PC-3 (cell line): ENCODE data around the gene SFRP5. TPM values are rescaled to one million over a fixed set of nuclear protein-coding genes. Genes with fewer than 3 reads are reported as not detected.
A peak's percentile ranks its signal among the peaks of the same experiment; 100 is the strongest.

Source experiments
- ATAC-seq: fragments of 200-7000 bp; cut with Tn5 transposase; 2 replicates; pipeline ENCODE4 v1.9.1; 2020; ENCODE audit warnings: mild to moderate bottlenecking, moderate library complexity
- BruUV-seq: library from RNA; stranded (reverse); fragments of 400-500 nt; replicated peaks from 2 replicates; lab custom pipeline; 2021; lab: Mats Ljungman, UMichigan
- CTCF ChIA-PET: fragments of 300-600 bp; sonication (Branson Sonifier 250); formaldehyde crosslinking; loops from one replicate; lab custom pipeline; 2022; ENCODE audit warnings: antibody characterized with exemption; lab: Charles Lee
- POLR2A ChIA-PET: fragments of 300-600 bp; sonication (Branson Sonifier 250); formaldehyde crosslinking; loops from one replicate; lab custom pipeline; 2022; ENCODE audit warnings: antibody characterized with exemption; ENCODE audit not compliant: unreplicated experiment; lab: Charles Lee
- DNase-seq: peaks from one replicate; pipeline ENCODE4 v3.0.0-alpha.2; 2015
- H2AFZ ChIP-seq: fragments of 300-600 bp; sonication (generic); 2 replicates; pipeline ENCODE4 v1.6.0; 2016; ENCODE audit warnings: antibody characterized with exemption, low read length
- H3F3A ChIP-seq: fragments of 300-600 bp; sonication (generic); one replicate; pipeline ENCODE4 v1.6.0; 2017; ENCODE audit warnings: antibody characterized with exemption, low read length, control low read depth, mild to moderate bottlenecking; ENCODE audit not compliant: unreplicated experiment
- H3K27ac ChIP-seq: fragments of 300-600 bp; sonication (generic); 2 replicates; pipeline ENCODE4 v1.5.1; 2016; ENCODE audit warnings: mild to moderate bottlenecking, low read length
- H3K27me3 ChIP-seq: fragments of 300-600 bp; sonication (generic); 2 replicates; pipeline ENCODE4 v1.6.1; 2016; ENCODE audit warnings: low read length, mixed read lengths
- H3K36me3 ChIP-seq: fragments of 300-600 bp; sonication (generic); 2 replicates; pipeline ENCODE4 v1.6.1; 2016; ENCODE audit warnings: low read depth, mixed run types, low read length, mixed read lengths
- H3K4me1 ChIP-seq: fragments of 300-600 bp; sonication (generic); 2 replicates; pipeline ENCODE4 v1.5.1; 2016; ENCODE audit warnings: low read length; ENCODE audit not compliant: insufficient read depth
- H3K4me2 ChIP-seq: fragments of 300-600 bp; sonication (generic); 2 replicates; pipeline ENCODE4 v1.6.0; 2016; ENCODE audit warnings: low read length
- H3K4me3 ChIP-seq: fragments of 300-600 bp; sonication (generic); 2 replicates; pipeline ENCODE4 v1.5.1; 2016; ENCODE audit warnings: mild to moderate bottlenecking, low read length, mixed read lengths
- H3K79me2 ChIP-seq: fragments of 300-600 bp; sonication (generic); 2 replicates; pipeline ENCODE4 v1.6.1; 2017; ENCODE audit warnings: low read length, mixed read lengths
- H3K9ac ChIP-seq: fragments of 300-600 bp; sonication (generic); 2 replicates; pipeline ENCODE4 v1.6.0; 2016; ENCODE audit warnings: mild to moderate bottlenecking, low read length
- H3K9me2 ChIP-seq: fragments of 300-600 bp; sonication (generic); replicated peaks from 2 replicates; pipeline ENCODE4 v1.6.1; 2016; ENCODE audit warnings: mixed run types, low read length, mixed read lengths
- H3K9me3 ChIP-seq: fragments of 300-600 bp; sonication (generic); 2 replicates; pipeline ENCODE4 v1.6.1; 2016; ENCODE audit warnings: low read length, mixed read lengths
- H4K20me1 ChIP-seq: fragments of 300-600 bp; sonication (generic); 2 replicates; pipeline ENCODE4 v1.6.1; 2016; ENCODE audit warnings: low read length, mixed read lengths
- EZH2 ChIP-seq: fragments of 300-600 bp; sonication (generic); IDR thresholded peaks from one replicate; pipeline ENCODE4 v1.6.1; 2017; ENCODE audit warnings: antibody characterized with exemption, mild to moderate bottlenecking, low read length; ENCODE audit not compliant: unreplicated experiment
- EZH2phosphoT487 ChIP-seq: fragments of 300-600 bp; sonication (generic); IDR thresholded peaks from 2 replicates; pipeline ENCODE4 v1.6.1; 2018; ENCODE audit warnings: mild to moderate bottlenecking, antibody characterized with exemption, low read length, borderline replicate concordance
- intact Hi-C: fragments of 100-400 bp; cut with micrococcal nuclease; formaldehyde crosslinking; loops from 2 replicates; pipeline ENCODE4 v1.9.0; 2023
- total RNA-seq: library from RNA; depleted of rRNA; stranded (reverse); fragments of >200 nt; gene quantifications from 2 replicates; pipeline ENCODE4 v1.2.3, GENCODE V29; 2014
- TF ChIP-seq, protein P1 (sequence below): fragments of 300-600 bp; sonication (generic); conservative IDR thresholded peaks from 2 replicates; pipeline ENCODE4 v1.5.1; 2017; ENCODE audit warnings: antibody characterized with exemption, low read depth, mild to moderate bottlenecking, low read length

The SFRP5 gene
- total RNA-seq, 1 experiment from 2014 or later = not detected

DNA sequence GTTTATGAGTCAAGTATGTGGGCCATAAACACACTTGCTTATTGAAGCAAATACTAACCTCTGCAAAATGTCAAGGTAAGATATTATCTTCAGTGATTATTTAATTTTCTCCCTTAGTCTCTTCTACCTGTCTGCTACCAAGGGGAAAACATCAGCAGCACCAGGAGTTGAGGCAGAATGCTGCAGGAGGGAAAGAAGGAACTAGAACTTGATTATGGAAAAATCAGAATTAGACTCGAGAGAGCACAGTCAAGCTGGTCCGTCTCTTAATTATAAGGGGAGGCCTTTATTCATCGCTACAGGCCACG, 39.8 kb downstream of the SFRP5 start:
- Histone ChIP-seq H3K4me2 (no peak overlapping the region), H4K20me1 (no peaks in the 10 kb centered on the region), H3K79me2 (peaks cover under 1% of the 10 kb centered on the region; the same call in 1 of the 2 replicates), H3K4me3 (no peak overlapping the region), H2AFZ (no peak overlapping the region), H3K27me3 (no peaks in the 10 kb centered on the region), H3K9me2 (no peaks in the 10 kb centered on the region), H3K4me1 (0 out of 2 replicates have a peak, but pooled peaks cover 2% of the 10 kb centered on the region), H3K27ac (no peak overlapping the region), H3K9ac (no peak overlapping the region), H3F3A (no peaks in the 10 kb centered on the region), H3K36me3 (no peaks in the 10 kb centered on the region), H3K9me3 (no peaks in the 10 kb centered on the region)
- BruUV-seq = no TSS peak
- no peak for TF ChIP-seq EZH2
- intact Hi-C loops = no loop called here
- CTCF ChIA-PET = no interaction called here
- DNase-seq (no peak), ATAC-seq (no peak)
- POLR2A ChIA-PET = no interaction called here

DNA sequence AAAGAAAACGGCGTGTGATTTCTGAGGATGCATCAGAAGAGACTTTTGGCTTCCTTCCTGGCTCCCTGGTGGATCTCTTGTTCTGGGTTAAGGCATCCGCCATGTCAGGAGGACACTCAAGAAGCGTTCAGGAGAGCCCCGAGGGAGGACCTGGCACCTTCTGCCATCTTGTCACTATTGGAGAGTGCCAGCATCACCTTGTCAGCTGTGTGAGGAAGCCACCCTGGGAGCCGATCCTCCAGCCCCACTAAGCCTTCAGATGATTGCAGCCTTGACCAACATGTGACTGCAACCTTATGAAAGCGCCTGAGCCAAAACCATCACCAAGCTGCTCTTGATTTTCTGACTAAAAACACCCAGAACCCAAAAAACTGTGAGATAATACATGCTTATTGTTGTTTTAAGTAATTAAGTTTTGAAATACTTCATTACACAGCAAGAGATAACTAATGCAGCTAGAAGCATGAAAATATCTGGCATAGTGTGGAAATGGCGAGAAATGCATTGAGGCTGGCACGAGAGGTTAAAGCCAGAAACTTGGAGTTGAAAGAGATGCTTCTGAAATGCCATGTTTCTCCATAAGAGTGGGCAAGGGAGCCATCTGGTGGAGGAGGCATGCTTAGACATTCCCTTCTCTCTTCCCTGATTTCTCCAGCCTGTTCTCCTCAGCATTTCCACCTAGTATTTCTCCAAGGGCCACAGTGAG, 40.3 kb downstream of the SFRP5 start:
- Histone ChIP-seq H3K27me3 (no peaks in the 10 kb centered on the region), H3K9me2 (no peaks in the 10 kb centered on the region), H4K20me1 (no peaks in the 10 kb centered on the region), H3K4me2 (no peak overlapping the region), H3K36me3 (no peaks in the 10 kb centered on the region), H3F3A (no peaks in the 10 kb centered on the region), H3K79me2 (no peaks in the 10 kb centered on the region), H3K9me3 (no peaks in the 10 kb centered on the region), H3K9ac (no peak overlapping the region), H3K4me3 (no peak overlapping the region), H3K4me1 (peaks cover 6% of the 10 kb centered on the region), H2AFZ (no peak overlapping the region), H3K27ac (no peak overlapping the region)
- TF ChIP-seq EZH2 = no peak
- TF ChIP-seq, protein P1, sequence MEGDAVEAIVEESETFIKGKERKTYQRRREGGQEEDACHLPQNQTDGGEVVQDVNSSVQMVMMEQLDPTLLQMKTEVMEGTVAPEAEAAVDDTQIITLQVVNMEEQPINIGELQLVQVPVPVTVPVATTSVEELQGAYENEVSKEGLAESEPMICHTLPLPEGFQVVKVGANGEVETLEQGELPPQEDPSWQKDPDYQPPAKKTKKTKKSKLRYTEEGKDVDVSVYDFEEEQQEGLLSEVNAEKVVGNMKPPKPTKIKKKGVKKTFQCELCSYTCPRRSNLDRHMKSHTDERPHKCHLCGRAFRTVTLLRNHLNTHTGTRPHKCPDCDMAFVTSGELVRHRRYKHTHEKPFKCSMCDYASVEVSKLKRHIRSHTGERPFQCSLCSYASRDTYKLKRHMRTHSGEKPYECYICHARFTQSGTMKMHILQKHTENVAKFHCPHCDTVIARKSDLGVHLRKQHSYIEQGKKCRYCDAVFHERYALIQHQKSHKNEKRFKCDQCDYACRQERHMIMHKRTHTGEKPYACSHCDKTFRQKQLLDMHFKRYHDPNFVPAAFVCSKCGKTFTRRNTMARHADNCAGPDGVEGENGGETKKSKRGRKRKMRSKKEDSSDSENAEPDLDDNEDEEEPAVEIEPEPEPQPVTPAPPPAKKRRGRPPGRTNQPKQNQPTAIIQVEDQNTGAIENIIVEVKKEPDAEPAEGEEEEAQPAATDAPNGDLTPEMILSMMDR = peak; percentile 82
- ChIA-PET CTCF (interaction anchor here (0.6 to 0.7 kb wide), 2 partner anchors 18 to 607 kb away, joined by 3 to 4 read pairs; partner anchors contain the start of gene MARVELD1), POLR2A (no interaction called here)
- ATAC-seq (peak; percentile 75), DNase-seq (peak; percentile 74)
- intact Hi-C loops = loop anchor here (1.0 to 2.0 kb wide), 3 partner anchors 22 to 55 kb away; no protein-coding TSS in a partner anchor
- no TSS peak for BruUV-seq

DNA sequence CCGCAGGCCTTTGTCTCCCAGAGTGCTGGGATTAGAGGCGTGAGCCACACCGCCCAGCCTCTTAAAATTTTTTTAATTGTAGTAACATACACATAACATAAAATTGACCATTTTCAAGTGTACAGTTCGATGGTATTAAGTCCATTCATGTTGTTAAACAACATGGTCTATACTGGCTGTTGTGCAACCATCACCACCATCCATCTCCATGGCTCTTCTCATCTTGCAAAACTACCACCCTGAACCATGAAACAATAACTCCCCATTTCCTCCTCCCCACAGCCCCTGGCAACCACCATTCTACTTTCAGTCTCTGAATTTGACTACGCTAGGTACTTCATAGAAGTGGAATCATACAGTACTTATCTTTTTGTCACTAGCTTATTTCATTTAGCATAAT, 42.8 kb downstream of the SFRP5 start:
- H3K4me3 ChIP-seq = no peak overlapping the region
- DNase-seq (no peak), ATAC-seq (no peak)
- TF ChIP-seq, protein P1 = no peak
- no peak for TF ChIP-seq EZH2phosphoT487
- no peak for TF ChIP-seq EZH2
- no peaks in the 10 kb centered on the region for H3K27me3 ChIP-seq
- H4K20me1 ChIP-seq = no peaks in the 10 kb centered on the region
- ChIA-PET CTCF (no interaction called here), POLR2A (no interaction called here)
- no peaks in the 10 kb centered on the region for H3K36me3 ChIP-seq
- intact Hi-C loops = no loop called here
- peaks cover 5% of the 10 kb centered on the region for H3F3A ChIP-seq
- no peak overlapping the region for H3K4me2 ChIP-seq
- H3K9me2 ChIP-seq = no peaks in the 10 kb centered on the region
- no peak overlapping the region for H2AFZ ChIP-seq
- no peak overlapping the region for H3K27ac ChIP-seq
- no peak overlapping the region for H3K9ac ChIP-seq
- H3K9me3 ChIP-seq = no peaks in the 10 kb centered on the region
- peaks cover 11% of the 10 kb centered on the region for H3K4me1 ChIP-seq
- no peaks in the 10 kb centered on the region for H3K79me2 ChIP-seq
- no TSS peak for BruUV-seq
